Putamen (tissue), 1 donor: Measurements from ENCODE around the gene TRPM4.
A peak's percentile ranks its signal among the peaks of the same experiment; 100 is the strongest.
"Not testable (repeated sequence)": the region's sequence is repeated elsewhere in the genome, so short reads cannot be mapped to it uniquely, and the experiment has no call there.

Source experiments
- DNase-seq: peaks from one replicate; pipeline ENCODE4 v3.0.0-alpha.2; 2016; ENCODE audit warnings: low spot score

The TRPM4 gene

DNA sequence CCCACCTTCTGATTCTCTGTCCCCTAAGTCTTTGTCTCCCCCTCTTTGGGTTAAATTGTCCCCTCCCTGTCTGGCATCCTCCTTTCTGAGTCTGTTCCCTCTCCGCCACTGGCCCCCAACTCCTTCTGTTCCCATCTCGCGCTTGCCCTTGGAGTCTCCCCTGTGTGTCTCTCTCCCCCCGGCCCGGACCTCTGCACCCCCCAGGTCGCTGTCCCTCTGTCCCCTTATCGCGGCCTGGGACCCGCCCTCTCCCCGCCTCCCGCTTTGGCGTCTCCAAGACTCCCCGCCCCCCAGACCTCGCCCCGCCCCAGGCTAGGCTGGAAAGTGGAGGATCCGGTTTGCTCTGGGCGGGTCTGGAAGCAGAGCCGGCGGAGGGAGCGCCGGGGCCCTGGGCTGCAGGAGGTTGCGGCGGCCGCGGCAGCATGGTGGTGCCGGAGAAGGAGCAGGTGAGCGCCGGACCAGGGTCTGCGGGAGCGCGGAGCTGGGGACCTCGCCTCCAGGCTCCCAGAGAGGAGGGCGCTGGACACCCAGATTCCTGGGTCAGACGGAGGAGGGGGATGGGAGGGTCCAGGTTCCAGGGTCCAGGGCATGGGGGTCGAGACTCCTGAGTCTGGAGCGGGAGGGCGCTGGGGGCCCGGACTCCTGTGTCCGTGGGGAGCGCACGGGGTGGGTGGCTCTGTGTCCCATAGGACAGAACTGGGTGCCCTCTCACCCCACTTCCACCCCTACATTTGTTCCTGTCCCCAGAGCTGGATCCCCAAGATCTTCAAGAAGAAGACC, at the start of gene TRPM4:
Gene TRPM4, plus strand, starts transcription at position 348 of the 780 bp plus-strand sequence. Its CDS starts 75 bp downstream, at position 423.
- peak; percentile 60 for DNase-seq

DNA sequence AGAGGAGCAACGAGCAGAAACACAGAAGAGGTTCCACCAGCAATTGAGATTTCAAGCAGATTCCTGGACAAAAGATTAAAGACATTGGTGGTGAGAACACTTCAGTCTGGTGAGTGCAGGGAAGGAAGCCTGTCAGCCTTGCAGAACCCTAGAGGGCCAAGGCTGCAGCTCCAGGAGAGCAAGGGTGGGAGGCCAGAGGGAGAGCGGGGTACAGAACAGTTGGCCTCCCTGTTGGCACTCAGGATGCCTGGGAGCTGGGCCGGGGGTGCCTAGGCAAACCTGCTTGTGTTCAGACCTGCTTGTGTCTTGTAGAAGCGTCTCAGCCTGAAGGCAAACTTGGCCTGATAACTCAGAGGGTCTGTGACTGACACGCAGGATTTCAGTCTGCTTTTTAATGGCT, 48.5 kb upstream of the TRPM4 start:
- no peak for DNase-seq

DNA sequence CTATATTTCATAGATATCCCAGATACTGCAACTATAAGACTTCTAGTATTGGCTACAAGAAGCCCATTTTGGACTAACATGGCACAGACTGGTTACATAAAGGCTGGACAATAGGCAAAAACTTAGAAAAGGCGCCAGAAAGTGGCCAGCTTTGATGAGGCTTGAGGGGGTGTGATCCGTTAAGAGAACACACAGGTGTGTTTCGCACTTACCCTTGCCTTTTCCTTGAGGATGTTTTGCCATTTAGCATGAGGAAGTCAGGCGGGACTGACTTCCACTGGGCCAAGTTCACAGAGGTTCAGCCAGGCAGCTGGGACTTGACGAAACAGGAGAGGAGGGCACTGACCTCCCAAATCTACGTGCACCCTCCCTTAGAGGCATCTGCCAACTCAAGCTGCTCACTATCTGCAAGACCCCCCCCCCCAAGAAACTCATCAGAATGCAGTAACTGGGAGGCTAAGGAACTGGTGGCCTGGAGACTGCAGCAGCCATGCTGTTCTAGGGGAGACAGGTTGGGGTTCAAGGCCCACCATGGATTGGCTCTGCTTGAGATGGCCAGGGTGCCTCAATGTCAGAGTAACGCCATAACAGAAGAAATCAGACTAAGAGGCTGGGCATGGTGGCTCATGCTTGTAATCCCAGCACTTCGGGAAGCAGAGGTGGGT, 47.9 kb upstream of the TRPM4 start:
- DNase-seq: no peak

DNA sequence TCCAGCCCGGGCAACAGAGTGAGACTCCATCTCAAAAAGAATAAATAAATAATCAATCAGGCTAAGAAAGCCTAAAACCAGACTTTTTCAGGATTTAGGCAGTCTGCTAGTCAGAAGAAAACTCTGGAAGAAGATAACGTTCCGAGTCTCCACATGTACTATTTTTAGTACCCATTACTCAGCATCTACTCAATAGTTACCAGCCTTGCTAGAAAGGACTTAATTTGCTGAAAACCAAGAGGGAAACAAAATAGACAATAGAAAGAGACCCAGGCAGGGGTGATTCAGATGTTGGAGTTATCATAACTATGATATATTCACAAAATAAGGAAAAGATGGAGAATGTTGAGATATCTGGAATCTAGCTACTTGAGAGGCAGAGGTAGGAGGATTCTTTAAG, 47.0 kb upstream of the TRPM4 start:
- DNase-seq: no peak

DNA sequence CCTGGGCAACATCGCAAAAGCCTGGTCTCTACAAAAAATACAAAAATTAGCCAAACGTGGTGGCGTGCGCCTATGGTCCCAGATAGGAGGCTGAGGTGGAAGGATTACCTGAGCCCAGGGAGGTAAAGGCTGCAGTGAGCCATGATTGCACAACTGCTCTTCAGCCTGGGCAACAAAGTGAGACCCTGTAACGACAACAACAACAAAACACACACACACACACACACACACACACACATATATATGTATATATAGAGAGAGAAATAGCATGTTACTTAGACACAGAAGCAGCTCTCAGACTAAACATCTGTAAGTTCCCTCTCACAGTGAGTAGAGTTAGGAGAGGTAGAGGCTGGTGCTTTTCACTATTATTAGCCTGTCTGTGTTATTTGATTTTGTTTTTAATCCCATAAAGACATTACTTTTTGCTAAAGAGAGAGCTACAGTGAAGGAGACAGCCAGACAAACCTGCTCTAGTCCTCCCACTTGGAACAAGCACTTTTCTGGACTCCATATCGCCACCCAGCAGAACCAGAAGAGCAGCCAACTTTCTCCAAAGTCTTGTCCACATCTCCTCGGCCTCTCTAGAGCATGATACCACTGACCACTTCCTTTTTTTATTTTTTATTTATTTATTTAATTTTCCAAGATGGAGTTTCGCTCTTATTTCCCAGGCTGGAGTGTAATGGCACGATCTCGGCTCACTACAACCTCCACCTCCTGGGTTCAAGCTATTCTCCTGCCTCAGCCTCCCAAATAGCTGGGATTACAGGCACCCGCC, 46.2 kb upstream of the TRPM4 start:
- no peak for DNase-seq

DNA sequence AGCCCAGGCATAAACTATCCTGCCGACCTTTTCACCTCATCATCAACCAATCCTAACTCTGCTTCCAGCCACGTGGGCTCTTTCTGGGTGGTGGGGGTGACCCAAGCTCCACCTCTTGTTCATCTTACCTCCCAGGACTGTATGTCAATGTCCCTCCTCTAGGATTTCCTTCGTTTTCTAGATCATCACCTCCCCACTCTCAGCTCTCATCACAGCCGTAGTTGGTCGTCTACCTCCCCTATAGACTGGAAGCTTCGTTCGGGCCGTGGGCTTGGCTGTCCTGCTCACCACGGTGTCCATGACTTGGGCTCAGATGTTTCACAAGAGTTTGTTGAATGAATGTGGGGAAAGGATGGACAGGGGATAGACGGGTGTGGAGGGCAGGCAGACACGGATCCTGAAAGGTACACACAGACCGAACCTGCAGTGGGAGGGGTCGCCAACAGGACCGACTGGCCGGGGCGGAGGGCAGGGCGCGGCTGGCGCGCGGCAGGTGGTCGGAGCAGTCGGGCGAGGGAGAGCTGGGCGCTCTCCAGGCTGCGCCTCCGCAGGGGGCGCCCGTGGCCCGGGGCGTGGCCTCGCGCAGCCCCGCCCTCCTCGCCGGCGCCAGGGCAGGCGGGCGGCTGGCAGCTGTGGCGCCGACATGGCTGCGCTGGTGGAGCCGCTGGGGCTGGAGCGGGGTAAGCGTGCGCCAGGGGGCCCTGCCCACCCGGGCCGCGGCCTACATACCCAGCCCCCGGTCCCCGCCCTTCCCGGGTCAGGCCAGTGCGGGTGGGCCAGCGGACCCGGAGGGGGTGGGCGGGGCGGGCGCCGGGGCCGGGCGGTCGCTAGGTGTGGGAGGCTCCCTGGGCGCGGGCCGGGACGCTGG, 43.6 kb upstream of the TRPM4 start, which contains the start of gene LIN7B:
Gene LIN7B, plus strand, starts transcription at position 609 of the 868 bp plus-strand sequence. Its CDS starts 35 bp downstream, at position 644.
- peak; percentile 66 for DNase-seq

DNA sequence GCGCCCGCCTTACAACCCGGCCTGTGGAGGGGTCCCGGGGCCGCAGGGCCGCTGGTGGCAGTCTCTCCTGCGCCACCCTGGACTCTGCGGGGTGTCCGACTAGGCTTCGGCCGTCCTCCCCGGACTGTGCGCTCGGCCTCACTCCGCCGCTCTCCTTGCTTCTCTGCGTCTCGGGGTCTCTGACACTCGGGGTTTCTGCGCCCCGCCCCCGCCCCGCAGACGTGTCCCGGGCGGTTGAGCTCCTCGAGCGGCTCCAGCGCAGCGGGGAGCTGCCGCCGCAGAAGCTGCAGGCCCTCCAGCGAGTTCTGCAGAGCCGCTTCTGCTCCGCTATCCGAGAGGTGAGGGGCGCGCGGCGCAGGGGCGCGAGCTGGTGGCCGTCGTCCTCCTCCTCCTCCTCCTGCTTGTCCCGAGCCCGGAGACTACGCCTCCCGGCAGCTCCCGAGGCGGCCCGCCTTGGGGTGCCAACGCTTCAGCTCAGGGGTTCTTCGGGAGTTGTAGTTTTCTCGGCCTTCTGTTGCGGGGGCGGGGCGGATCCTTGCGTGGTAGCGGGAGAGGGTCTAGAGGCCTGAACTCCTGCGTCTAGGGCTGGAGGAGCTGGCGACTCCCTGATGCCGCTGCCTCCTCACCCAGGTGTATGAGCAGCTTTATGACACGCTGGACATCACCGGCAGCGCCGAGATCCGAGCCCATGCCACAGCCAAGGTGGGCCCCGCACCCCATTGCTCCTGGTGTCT, 42.8 kb upstream of the TRPM4 start:
- peak; percentile 81 for DNase-seq

DNA sequence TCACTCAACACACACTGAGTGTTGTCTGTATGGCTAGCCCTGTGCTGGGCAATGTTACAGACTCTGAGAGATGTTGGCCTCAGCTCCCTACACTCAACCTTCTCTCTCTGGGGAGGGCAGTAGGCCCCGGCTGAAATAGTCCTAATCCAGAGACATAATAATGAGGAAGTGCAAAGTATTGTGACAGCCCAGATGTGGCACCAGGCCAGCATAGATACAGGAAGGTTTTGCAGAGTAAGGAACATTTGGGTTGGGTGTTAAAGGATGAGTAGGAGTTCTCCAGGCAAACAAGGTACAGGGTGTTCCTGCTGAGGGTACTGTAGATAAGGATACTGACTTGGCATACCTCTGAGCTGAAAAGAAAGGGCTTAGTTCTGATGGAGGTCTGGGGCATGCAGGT, 41.0 kb upstream of the TRPM4 start:
- no peak for DNase-seq

DNA sequence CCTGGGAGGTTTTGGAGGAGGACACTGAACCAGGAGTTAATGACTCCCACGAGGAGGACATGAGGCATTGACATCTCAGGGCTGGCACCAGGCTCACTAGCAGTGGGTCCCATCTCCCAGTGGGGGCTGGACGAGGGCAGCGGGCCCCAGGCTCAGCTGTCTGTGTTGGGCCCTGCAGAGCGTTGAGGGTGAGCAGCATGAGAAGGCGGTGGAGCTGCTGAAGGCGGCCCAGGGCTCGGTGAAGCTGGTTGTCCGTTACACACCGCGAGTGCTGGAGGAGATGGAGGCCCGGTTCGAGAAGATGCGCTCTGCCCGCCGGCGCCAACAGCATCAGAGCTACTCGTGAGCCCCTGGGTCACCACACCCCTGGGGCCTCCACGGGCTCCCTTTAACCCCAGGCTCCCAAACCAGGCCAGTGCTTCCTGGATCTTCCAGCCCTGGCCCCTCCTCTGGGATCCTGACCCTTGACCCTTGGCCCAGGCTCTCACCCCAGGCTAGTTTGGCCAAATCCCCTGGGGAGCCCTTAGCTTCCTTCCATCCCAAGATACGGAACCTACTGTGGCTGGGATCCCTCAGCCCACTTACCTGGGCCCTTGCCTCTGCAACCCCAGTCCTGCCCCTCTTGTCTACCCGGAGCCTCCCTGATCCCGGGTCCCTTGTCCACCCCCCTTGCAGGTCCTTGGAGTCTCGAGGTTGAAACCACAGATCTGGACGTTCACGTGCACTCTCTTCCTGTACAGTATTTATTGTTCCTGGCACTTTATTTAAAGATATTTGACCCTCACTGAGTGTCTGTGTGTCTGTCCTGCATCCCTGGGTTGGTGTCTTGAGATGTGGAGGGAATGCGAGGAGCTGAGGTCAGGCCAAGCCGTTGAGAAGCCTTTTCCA, 39.7 kb upstream of the TRPM4 start:
- no peak for DNase-seq

DNA sequence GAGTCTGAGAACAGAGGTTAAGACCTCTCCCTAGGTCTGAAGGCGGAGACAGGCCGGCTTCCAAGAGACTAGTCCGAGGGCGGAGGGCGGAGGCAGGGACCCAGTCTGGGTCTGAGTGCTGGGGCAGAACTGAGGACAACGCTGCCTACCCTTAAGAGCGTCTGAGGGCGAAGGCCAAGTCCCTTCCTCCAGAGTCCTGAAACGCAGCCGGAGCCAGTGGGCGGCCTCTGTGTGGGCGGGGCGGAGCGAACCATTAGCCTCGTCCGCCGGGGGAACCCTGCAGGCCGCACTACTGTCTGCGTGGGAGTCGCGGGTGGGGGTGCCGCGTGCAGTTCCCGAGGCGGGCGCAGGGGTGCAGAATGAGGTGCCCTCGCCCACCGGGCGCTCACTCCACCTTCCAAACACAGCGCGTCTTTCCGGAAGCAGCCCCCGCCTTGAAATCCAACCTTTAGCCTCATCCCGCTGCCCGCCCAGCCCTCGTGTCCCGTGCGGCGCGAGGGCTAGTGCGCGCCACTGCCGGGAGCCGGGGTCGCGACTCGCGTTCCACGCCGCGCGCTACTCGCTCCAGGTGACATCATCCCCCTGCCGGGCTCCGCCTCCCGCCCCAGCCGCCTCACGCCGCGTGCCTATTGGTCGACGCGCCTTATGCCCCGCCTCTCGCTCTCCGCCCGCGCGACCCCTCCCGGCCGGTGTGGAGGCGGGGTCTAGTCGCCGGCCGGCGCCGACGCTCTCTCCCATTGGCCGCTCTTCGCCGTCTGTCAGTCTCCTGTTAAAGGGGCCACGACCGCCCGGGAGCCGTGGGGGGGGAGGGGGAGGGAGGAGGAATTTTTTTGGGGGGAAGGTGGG, 38.8 kb upstream of the TRPM4 start, which contains the start of gene C19orf73:
Gene C19orf73, minus strand, starts transcription at position 579 of the 846 bp plus-strand sequence. Its CDS starts 121 bp downstream, at position 458.
- DNase-seq: peak; percentile 97

DNA sequence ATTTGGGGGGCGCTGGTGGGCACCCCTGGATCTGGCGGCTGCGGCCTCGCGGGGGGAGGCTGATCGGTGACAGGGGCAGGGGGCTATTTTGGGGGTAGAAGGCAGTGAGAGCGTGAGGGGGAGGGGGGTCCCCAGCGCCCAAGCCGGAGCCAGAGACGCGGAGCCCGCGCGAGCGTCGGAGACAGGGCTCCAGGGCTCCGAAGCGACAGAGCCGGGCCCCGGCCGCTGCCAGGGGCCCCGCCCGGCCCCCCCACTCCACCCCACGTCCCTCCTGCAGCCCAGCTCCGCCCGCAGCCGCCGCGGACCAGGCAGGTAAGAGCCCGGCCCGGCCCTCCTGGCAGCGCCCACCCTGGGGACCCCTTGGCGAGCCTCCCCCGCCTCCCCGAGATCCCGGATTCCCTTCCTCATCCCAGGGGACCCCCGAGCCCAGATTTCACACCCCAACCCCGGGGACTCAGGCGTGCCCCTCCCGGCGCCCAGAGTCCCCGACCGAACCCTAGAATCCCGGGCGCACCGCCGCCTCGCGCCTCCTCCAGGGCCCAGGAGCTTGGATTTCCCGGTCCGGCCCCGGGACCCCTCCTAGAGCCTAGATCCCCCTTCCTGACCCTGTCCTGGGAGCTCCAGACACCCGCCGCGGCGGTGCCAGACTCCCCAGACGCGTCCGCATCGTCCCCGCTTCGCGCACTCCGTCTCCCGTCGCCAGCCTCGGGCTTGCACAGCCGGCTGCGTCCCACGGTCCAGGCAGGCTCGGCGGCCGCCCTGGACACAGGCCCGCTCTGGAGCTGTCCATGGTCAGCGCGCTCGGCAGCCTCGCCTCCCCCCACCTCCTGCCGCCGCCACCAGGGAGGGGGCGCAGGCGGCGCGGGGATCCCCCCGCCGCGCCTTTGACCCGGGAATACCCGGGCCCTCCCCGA, 37.9 kb upstream of the TRPM4 start, which contains the start of gene PPFIA3:
Gene PPFIA3, plus strand, starts transcription at position 134 of the 914 bp plus-strand sequence. CDS start 8,330 bp downstream, outside the sequence.
- no peak for DNase-seq

DNA sequence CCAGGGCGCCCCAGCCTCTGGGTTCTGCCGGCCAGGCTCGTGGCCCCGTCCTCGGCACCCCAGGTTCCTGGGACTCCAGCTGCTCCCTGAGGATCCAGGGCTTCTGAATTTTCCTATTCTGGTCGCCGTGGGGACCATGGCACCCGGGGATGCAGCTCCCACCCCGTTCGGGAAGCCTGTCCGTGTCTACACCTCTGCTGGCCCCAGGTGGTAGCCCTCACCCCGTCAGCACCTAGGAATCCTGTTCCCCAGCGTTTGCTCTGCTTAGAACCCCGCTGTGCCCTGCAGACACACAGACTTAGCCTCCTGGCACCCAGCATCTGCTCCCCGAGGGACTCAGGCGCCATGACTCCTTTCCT, 37.3 kb upstream of the TRPM4 start:
- DNase-seq: no peak

DNA sequence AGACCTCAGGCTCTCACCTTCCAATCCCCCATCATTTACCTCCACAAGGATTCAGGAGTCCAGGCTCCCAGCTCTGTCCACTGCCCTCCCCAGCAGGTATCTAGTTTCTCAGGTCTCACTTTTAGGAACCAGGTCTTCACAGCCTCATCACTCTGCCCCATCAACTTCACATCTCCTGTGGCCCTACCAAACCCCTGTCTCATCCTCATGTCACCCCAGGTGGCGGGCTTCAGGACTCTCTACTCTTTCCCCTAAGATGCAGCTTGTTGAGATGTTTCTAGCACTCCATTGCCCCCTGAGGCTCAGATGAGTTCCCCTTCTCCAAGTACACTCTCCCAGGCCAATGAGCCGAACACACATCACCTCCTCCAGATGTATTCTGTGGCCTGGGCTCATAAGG, 36.7 kb upstream of the TRPM4 start:
- no peak for DNase-seq

DNA sequence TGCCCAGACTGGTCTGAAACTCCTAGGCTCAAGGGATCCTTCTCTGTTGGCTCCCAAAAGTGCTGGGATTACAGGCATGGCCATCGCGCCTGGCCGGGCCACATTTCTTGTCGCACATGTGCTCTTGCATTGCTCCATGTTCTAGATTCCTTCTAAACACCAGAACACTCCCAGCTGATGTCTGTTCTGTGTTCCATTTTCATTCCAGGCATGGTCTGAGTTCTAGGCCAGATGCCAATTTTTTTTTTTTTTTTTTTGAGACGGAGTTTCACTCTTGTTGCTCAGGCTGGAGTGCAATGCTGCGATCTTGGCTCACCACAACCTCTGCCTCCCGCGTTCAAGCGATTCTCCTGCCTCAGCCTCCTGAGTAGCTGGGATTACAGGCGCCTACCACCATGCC, 35.8 kb upstream of the TRPM4 start:
- DNase-seq: not testable (repeated sequence)

DNA sequence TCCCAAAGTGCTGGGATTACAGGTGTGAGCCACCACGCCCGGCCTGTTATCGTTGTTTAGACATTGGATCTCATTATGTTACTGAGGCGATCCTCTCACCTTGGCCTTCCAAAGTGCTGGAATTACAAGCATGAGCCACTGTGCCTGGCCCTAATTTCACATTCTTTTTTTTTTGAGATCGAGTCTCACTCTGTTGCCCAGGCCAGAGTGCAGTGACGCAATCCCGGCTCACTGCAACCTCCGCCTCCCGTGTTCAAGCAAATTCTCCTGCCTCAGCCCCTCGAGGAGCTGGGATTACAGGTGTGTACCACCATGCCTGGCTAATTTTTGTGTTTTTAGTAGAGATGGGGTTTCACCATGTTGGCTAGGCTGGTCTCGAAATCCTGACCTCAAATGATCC, 34.3 kb upstream of the TRPM4 start:
- not testable (repeated sequence) for DNase-seq

DNA sequence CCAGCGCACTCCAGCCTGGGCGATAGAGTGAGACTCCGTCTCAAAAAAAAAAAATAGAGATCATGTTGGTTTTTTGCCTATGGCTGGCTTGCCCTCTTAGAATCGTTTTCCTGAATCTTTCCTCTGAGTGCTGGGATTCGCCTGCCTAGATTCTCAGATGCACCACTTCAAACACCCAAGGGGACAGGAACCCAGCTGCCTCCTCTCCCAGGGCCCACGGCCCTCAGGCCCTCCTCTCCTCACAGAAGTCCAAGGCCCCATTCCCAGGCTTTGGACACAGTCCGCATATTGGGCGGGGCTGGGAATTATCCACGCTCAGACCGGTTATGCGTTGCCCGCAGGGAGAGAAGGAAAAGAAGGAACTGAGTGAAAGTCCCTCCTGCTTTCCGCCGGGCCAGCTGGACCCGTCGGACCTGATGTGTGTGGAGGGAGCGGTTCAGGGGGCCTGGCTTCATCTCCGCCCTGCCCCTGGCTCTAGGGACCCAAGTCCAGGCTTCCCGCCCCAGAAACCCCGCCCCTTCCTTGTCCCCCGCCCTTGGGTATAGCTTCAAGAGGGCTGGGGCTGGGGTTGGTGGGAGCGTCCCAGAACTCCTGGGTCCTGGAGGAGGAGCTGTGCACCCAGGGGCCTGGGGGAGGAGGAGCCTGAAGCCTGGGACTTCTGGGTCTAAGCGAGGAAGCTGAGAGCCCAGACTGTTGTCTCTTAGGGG, 32.4 kb upstream of the TRPM4 start:
- DNase-seq: no peak

DNA sequence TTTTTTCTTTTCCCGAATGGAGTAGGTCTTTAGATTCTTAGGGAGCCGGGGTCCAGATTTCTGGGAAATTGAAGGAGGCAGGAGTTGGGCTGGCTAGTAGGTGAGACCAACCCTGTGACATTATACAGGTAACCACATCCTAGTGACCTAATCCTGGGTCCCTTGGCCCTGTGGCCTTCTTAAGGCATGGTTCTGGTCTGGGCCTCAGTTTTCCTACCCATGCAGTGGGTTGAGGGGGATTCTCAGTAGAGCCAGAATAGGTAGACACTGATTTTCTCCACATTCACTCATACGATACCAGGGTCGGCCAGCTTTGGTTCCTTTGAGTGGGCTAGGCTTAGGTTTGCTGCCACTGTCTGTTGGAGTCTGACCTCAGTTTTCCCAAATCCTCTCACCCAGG, 31.0 kb upstream of the TRPM4 start:
- DNase-seq: no peak
